Esophagus mucosa (tissue), 1 donor: Measurements from ENCODE around the gene FKBP3. TPM values are rescaled to one million over a fixed set of nuclear protein-coding genes. Genes with fewer than 3 reads are reported as not detected.

Experiments used
- total RNA-seq: library from RNA; stranded (reverse); gene quantifications from one replicate; pipeline ENCODE4 v1.2.4, GENCODE V29; 2023
- donor health status: DM: yes; HTN: yes; CAD: no.

Gene FKBP3
- total RNA-seq, 1 donor from 2014 or later = 45.4 TPM

Other genes starting within 250 kb of the FKBP3 start
- gene KLHL28, start 172.5 kb downstream of the FKBP3 start, total RNA-seq = 8.2 TPM
- gene TOGARAM1, start 172.3 kb downstream of the FKBP3 start, total RNA-seq = 8.8 TPM
- 14.7 TPM for gene PRPF39, start 50.4 kb downstream of the FKBP3 start, total RNA-seq
- gene FANCM, start 1.4 kb upstream of the FKBP3 start, total RNA-seq = 4.9 TPM
- 18.6 TPM for gene MIS18BP1, start 118.7 kb upstream of the FKBP3 start, total RNA-seq